Kidney (tissue), 14 donors: ENCODE results near the gene DHPS. TPM values are rescaled to one million over a fixed set of nuclear protein-coding genes. Genes with fewer than 3 reads are reported as not detected.

Source experiments
- DNase-seq, 5 donors: peaks; one replicate each; pipeline ENCODE4 v3.0.0-alpha.2; 2013 to 2020
- FAIRE-seq: peaks from 2 replicates; lab custom pipeline; 2012; peaks lifted over from hg19 to GRCh38; lab: Jason Lieb, UNC
- H3K27ac ChIP-seq, 2 donors: one replicate each; pipeline ENCODE4 v1.7.0; 2013; ENCODE audit warnings: low read depth in 2 of 2, low read length in 2 of 2, inconsistent platforms in 1 of 2
- H3K27me3 ChIP-seq: one replicate; pipeline ENCODE4 v1.7.1; 2013; ENCODE audit warnings: low read length, inconsistent platforms; ENCODE audit not compliant: control insufficient read depth, insufficient read depth
- H3K36me3 ChIP-seq, 3 donors: one replicate each; pipeline versions ENCODE4 v1.7.0 to v1.7.1; 2013; ENCODE audit warnings: low read length in 3 of 3, control low read depth in 1 of 3, inconsistent platforms in 1 of 3; ENCODE audit not compliant: insufficient read depth in 3 of 3, control insufficient read depth in 2 of 3
- H3K4me1 ChIP-seq, 3 donors: one replicate each; pipeline versions ENCODE4 v1.7.0 to v1.7.1; 2013; ENCODE audit warnings: low read length in 3 of 3, inconsistent platforms in 1 of 3, low read depth in 1 of 3; ENCODE audit not compliant: control insufficient read depth in 2 of 3, insufficient read depth in 2 of 3
- H3K4me3 ChIP-seq, 3 donors: one replicate each; pipeline versions ENCODE4 v1.7.0 to v1.8.1; 2013; ENCODE audit warnings: low read length in 3 of 3, control low read depth in 1 of 3, inconsistent platforms in 1 of 3
- H3K9ac ChIP-seq, 3 donors: one replicate each; pipeline versions ENCODE4 v1.7.0 to v1.7.1; 2013; ENCODE audit warnings: low read length in 3 of 3, control low read depth in 1 of 3, inconsistent platforms in 1 of 3
- H3K9me3 ChIP-seq, 3 donors: one replicate each; pipeline versions ENCODE4 v1.7.0 to v1.7.1; 2013; ENCODE audit warnings: low read length in 3 of 3, control low read depth in 1 of 3, inconsistent platforms in 1 of 3; ENCODE audit not compliant: control insufficient read depth in 2 of 3, insufficient read depth in 1 of 3
- intact Hi-C: fragments of 100-400 bp; cut with DNase I; formaldehyde crosslinking; loops from one replicate; pipeline ENCODE4 v1.11.1; 2022
- polyA plus RNA-seq: library from polyadenylated mRNA; stranded (reverse); fragments of 350-450 nt; fragmentation: Illumina TruSeq; extraction: RNeasy Lipid Tissue Mini Kit (QIAGEN cat#74804); gene quantifications from one replicate; pipeline ENCODE4 v1.2.3, GENCODE V29; 2014; ENCODE audit warnings: low read depth, low replicate concordance; ENCODE audit not compliant: insufficient read depth
- total RNA-seq: library from RNA; stranded (reverse); fragmentation: NEBNext Ultra II Directional; extraction: Animal tissue kit (Norgen Biotek cat#: 25700); gene quantifications from one replicate; pipeline ENCODE4 v1.2.1, GENCODE V29; 2021
- TF ChIP-seq, protein P1 (sequence below): IDR thresholded peaks from 3 replicates; pipeline ENCODE4 v1.5.1; 2012; ENCODE audit warnings: mild to moderate bottlenecking, moderate library complexity, borderline replicate concordance; ENCODE audit not compliant: insufficient read depth; ENCODE audit errors: extremely low read depth
- donor health status: control.
- donor health status: control.
- donor health status: control.
- donor health status: control.
- donor health status: control.
- donor health status: DM: yes; HTN: yes; CAD: no.
- donor health status: Normal renal cell carcinoma (clear cell type).

The DHPS gene
- total and polyA plus RNA-seq, 2 donors from 2014 or later = 61.3 to 75.9 TPM

DNA sequence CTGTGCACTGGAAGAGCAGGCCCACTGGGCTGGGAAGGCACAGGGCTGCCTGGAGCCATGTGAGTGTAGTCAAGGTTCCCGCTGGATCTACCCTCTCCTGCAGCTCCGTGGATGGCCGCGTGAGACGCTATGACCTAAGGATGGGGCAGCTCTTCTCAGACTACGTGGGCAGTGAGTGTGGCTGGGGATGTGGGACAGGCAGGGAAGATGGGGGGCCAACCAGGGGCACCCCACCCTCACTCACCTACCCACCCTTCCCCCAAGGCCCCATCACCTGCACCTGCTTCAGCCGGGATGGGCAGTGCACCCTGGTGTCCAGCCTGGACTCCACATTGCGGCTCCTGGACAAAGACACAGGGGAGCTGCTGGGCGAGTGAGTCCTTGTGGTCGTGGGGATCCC is 8.9 kb downstream of the DHPS start:
- TF ChIP-seq, protein P1, sequence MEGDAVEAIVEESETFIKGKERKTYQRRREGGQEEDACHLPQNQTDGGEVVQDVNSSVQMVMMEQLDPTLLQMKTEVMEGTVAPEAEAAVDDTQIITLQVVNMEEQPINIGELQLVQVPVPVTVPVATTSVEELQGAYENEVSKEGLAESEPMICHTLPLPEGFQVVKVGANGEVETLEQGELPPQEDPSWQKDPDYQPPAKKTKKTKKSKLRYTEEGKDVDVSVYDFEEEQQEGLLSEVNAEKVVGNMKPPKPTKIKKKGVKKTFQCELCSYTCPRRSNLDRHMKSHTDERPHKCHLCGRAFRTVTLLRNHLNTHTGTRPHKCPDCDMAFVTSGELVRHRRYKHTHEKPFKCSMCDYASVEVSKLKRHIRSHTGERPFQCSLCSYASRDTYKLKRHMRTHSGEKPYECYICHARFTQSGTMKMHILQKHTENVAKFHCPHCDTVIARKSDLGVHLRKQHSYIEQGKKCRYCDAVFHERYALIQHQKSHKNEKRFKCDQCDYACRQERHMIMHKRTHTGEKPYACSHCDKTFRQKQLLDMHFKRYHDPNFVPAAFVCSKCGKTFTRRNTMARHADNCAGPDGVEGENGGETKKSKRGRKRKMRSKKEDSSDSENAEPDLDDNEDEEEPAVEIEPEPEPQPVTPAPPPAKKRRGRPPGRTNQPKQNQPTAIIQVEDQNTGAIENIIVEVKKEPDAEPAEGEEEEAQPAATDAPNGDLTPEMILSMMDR = no peak
- Histone ChIP-seq H3K27me3 (no peaks in the 10 kb centered on the region), H3K4me1 (peaks cover 0 to 22% (median 9%) of the 10 kb centered on the region in 3 donors), H3K9ac (no peak overlapping the region), H3K9me3 (no peaks in the 10 kb centered on the region), H3K27ac (no peak overlapping the region), H3K36me3 (peaks cover 9 to 29% (median 17%) of the 10 kb centered on the region in 3 donors), H3K4me3 (no peak overlapping the region)
- DNase-seq = no peak
- intact Hi-C loops = loop anchor here (10.0 kb wide), 1 partner anchor 122 kb away; the partner anchor contains the start of gene JUNB
- no peak for FAIRE-seq

DNA sequence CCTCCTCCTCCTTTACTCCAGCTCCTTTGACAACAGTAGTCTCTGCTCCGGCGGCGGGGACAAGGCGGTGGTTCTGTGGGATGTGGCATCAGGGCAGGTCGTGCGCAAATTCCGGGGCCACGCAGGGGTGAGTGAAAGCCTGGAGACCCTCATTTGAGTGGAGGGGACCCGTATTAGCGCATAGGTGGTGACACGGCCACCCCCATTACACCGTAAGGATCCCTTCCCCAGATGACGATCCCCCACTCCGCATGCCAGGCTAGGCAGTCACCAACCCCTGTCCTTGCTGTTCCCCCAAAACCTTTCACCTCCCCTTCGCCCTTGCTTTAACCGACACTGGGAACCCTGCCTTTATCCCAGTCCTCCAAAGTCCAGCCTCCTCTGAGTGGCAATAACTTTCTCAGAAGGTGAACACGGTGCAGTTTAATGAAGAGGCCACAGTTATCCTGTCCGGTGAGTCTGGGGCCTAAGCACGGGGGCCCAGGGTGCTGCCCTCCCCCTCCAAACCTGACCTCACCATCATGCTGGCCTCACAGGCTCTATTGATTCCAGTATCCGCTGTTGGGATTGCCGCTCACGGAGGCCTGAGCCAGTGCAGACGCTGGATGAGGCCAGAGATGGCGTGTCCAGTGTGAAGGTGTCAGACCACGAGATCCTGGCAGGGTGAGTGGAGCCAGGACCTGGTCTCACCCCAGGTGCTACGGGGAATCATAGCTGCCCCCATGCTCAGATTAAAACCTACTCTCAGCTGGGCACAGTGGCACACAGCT is 11.3 kb downstream of the DHPS start:
- FAIRE-seq (no peak), DNase-seq (no peak)
- Histone ChIP-seq H3K27me3 (no peaks in the 10 kb centered on the region), H3K4me1 (peaks cover 0 to 29% (median 18%) of the 10 kb centered on the region in 3 donors), H3K9me3 (no peaks in the 10 kb centered on the region), H3K9ac (peak overlapping the region; percentile 59 to 91 (median 90)), H3K4me3 (peak overlapping the region; percentile 77 to 93 (median 84)), H3K36me3 (peaks cover 3 to 12% (median 8%) of the 10 kb centered on the region in 3 donors), H3K27ac (peak overlapping the region in 1 of 2 donors; percentile 99)
- TF ChIP-seq, protein P1 = no peak
- intact Hi-C loops = loop anchor here (10.0 kb wide), 1 partner anchor 124 kb away; the partner anchor contains the start of gene JUNB

GRCh38 chr19:12669270-12670158 is 12.2 kb downstream of the DHPS start:
- Histone ChIP-seq H3K4me1 (peaks cover 0 to 29% (median 18%) of the 10 kb centered on the region in 3 donors), H3K9ac (peak overlapping the region; percentile 85 to 91 (median 90)), H3K9me3 (no peaks in the 10 kb centered on the region), H3K36me3 (peaks cover 2 to 8% (median 5%) of the 10 kb centered on the region in 3 donors), H3K27ac (peak overlapping the region; percentile 97 to 99), H3K27me3 (no peaks in the 10 kb centered on the region), H3K4me3 (peak overlapping the region; percentile 77 to 93 (median 84))
- peak; percentile 83 to 94 (median 91) for DNase-seq
- intact Hi-C loops = loop anchor here (10.0 kb wide), 1 partner anchor 125 kb away; the partner anchor contains the start of gene JUNB
- no peak for FAIRE-seq
- TF ChIP-seq, protein P1 = no peak
